Neural crest cell (in vitro differentiated cells): ENCODE data around the gene OTOG. TPM values are rescaled to one million over a fixed set of nuclear protein-coding genes. Genes with fewer than 3 reads are reported as not detected.

ENCODE experiments used
- DNase-seq: peaks from one replicate; pipeline ENCODE4 v3.0.0; 2021; ENCODE audit warnings: low read depth, mixed read lengths, low spot score
- H3K27ac Mint-ChIP-seq: one replicate; pipeline ENCODE4 v1.8.0; 2021; ENCODE audit warnings: mild to moderate bottlenecking, mixed read lengths; ENCODE audit not compliant: unreplicated experiment
- H3K27me3 Mint-ChIP-seq: 2 replicates; pipeline ENCODE4 v1.8.0; 2021; ENCODE audit warnings: low read depth, mild to moderate bottlenecking, mixed read lengths
- H3K36me3 Mint-ChIP-seq: 2 replicates; pipeline ENCODE4 v1.8.0; 2021; ENCODE audit warnings: low read depth, mild to moderate bottlenecking, mixed read lengths
- H3K4me1 Mint-ChIP-seq: 2 replicates; pipeline ENCODE4 v1.8.0; 2021; ENCODE audit warnings: mixed read lengths
- H3K4me3 Mint-ChIP-seq: one replicate; pipeline ENCODE4 v1.8.0; 2021; ENCODE audit warnings: mild to moderate bottlenecking, mixed read lengths
- H3K9me3 Mint-ChIP-seq: 2 replicates; pipeline ENCODE4 v1.8.0; 2021; ENCODE audit warnings: mixed read lengths
- CTCF ChIP-seq: fragments of 200-600 bp; sonication (generic); conservative IDR thresholded peaks from 2 replicates; pipeline ENCODE4 v1.5.0; 2021; ENCODE audit warnings: antibody characterized with exemption, mild to moderate bottlenecking
- total RNA-seq: library from RNA; stranded (reverse); gene quantifications from 2 replicates; pipeline ENCODE4 v1.2.1, GENCODE V29; 2021

The OTOG gene
- total RNA-seq, 1 donor from 2014 or later: not detected

- no peak overlapping the region for H3K27ac Mint-ChIP-seq
- peaks cover 6% of the 10 kb centered on the region for H3K36me3 Mint-ChIP-seq
- no peak overlapping the region for H3K4me3 Mint-ChIP-seq
- peaks cover 7% of the 10 kb centered on the region for H3K9me3 Mint-ChIP-seq
- peaks cover 4% of the 10 kb centered on the region for H3K4me1 Mint-ChIP-seq
- no peak for DNase-seq
- H3K27me3 Mint-ChIP-seq: peaks cover 40% of the 10 kb centered on the region
- no peak for TF ChIP-seq CTCF
These were observed 108.6 kb downstream of the OTOG start for GRCh38 chr11:17655682-17656081.

- DNase-seq: no peak
- H3K27ac Mint-ChIP-seq: no peak overlapping the region
- H3K27me3 Mint-ChIP-seq: peaks cover 28% of the 10 kb centered on the region
- peaks cover 10% of the 10 kb centered on the region for H3K9me3 Mint-ChIP-seq
- no peak overlapping the region for H3K4me3 Mint-ChIP-seq
- H3K4me1 Mint-ChIP-seq: no peaks in the 10 kb centered on the region
- H3K36me3 Mint-ChIP-seq: peaks cover 6% of the 10 kb centered on the region
- TF ChIP-seq CTCF: no peak
These were observed 111.2 kb downstream of the OTOG start for GRCh38 chr11:17658211-17658610.

GRCh38 chr11:17668166-17668565 is 121.1 kb downstream of the OTOG start:
- no peak for DNase-seq
- Mint-ChIP-seq H3K4me1 (no peaks in the 10 kb centered on the region), H3K27ac (no peak overlapping the region), H3K9me3 (peaks cover 3% of the 10 kb centered on the region), H3K4me3 (no peak overlapping the region), H3K36me3 (no peaks in the 10 kb centered on the region), H3K27me3 (peaks cover 69% of the 10 kb centered on the region)
- TF ChIP-seq CTCF: no peak

GRCh38 chr11:17672469-17672868 is 125.4 kb downstream of the OTOG start:
- no peak for DNase-seq
- TF ChIP-seq CTCF: no peak
- Mint-ChIP-seq H3K4me1 (no peaks in the 10 kb centered on the region), H3K4me3 (no peak overlapping the region), H3K9me3 (peaks cover 16% of the 10 kb centered on the region), H3K27me3 (peaks cover 72% of the 10 kb centered on the region), H3K27ac (no peak overlapping the region), H3K36me3 (peaks cover 8% of the 10 kb centered on the region)

GRCh38 chr11:17673951-17674350 is 126.9 kb downstream of the OTOG start:
- TF ChIP-seq CTCF: no peak
- no peaks in the 10 kb centered on the region for H3K4me1 Mint-ChIP-seq
- no peak overlapping the region for H3K27ac Mint-ChIP-seq
- peaks cover 65% of the 10 kb centered on the region for H3K27me3 Mint-ChIP-seq
- H3K4me3 Mint-ChIP-seq: no peak overlapping the region
- DNase-seq: no peak
- H3K9me3 Mint-ChIP-seq: peaks cover 15% of the 10 kb centered on the region
- peaks cover 8% of the 10 kb centered on the region for H3K36me3 Mint-ChIP-seq

GRCh38 chr11:17682848-17683247 is 135.8 kb downstream of the OTOG start:
- H3K36me3 Mint-ChIP-seq: no peaks in the 10 kb centered on the region
- H3K4me1 Mint-ChIP-seq: no peaks in the 10 kb centered on the region
- peaks cover 66% of the 10 kb centered on the region for H3K27me3 Mint-ChIP-seq
- no peak for TF ChIP-seq CTCF
- no peak for DNase-seq
- H3K4me3 Mint-ChIP-seq: no peak overlapping the region
- no peaks in the 10 kb centered on the region for H3K9me3 Mint-ChIP-seq
- H3K27ac Mint-ChIP-seq: no peak overlapping the region
